ENCODE measurements around the gene SH3GL2.

DNA sequence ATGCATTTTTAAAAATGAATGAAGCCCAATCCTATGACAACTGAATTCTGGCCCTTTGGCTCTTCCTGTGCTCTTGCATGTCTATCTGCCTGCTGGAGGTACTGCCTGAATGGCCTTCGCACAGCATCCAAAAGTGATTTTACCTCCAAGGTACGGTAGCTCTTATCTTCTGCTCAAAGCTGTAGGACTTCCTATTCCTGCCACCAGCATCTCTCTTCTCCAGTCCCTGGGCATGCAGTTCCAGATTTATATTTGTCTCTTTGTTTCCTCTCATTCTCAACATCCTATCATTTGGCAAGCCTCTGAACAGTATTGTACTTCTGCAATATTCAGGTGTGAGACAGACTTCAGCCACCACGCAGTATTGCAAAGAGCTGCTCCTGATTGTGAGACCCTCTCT, 43.7 kb upstream of the SH3GL2 start:
- no peak for TF ChIP-seq YY1 (IDR thresholded peaks at IDR 0.05; ENCODE audit: low read depth)
- TF ChIP-seq TCF12 (IDR thresholded peaks at IDR 0.05; ENCODE audit: low read depth), result no peak
- TF ChIP-seq, protein P1, sequence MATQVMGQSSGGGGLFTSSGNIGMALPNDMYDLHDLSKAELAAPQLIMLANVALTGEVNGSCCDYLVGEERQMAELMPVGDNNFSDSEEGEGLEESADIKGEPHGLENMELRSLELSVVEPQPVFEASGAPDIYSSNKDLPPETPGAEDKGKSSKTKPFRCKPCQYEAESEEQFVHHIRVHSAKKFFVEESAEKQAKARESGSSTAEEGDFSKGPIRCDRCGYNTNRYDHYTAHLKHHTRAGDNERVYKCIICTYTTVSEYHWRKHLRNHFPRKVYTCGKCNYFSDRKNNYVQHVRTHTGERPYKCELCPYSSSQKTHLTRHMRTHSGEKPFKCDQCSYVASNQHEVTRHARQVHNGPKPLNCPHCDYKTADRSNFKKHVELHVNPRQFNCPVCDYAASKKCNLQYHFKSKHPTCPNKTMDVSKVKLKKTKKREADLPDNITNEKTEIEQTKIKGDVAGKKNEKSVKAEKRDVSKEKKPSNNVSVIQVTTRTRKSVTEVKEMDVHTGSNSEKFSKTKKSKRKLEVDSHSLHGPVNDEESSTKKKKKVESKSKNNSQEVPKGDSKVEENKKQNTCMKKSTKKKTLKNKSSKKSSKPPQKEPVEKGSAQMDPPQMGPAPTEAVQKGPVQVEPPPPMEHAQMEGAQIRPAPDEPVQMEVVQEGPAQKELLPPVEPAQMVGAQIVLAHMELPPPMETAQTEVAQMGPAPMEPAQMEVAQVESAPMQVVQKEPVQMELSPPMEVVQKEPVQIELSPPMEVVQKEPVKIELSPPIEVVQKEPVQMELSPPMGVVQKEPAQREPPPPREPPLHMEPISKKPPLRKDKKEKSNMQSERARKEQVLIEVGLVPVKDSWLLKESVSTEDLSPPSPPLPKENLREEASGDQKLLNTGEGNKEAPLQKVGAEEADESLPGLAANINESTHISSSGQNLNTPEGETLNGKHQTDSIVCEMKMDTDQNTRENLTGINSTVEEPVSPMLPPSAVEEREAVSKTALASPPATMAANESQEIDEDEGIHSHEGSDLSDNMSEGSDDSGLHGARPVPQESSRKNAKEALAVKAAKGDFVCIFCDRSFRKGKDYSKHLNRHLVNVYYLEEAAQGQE (IDR thresholded peaks at IDR 0.05; ENCODE audit: low read depth), result no peak
- TF ChIP-seq RAD21 (IDR thresholded peaks at IDR 0.05; ENCODE audit: low read depth), result no peak
- no peak for TF ChIP-seq EP300 (IDR thresholded peaks at IDR 0.05; ENCODE audit: borderline replicate concordance)
- TF ChIP-seq CEBPB (IDR thresholded peaks at IDR 0.05), result no peak
- TF ChIP-seq FOXM1 (IDR thresholded peaks at IDR 0.05; ENCODE audit: borderline replicate concordance, low read depth), result no peak
- no peak for TF ChIP-seq TEAD4 (IDR thresholded peaks at IDR 0.05)
- TF ChIP-seq, protein P2, sequence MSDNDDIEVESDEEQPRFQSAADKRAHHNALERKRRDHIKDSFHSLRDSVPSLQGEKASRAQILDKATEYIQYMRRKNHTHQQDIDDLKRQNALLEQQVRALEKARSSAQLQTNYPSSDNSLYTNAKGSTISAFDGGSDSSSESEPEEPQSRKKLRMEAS (IDR thresholded peaks at IDR 0.05), result no peak
- TF ChIP-seq, protein P3, sequence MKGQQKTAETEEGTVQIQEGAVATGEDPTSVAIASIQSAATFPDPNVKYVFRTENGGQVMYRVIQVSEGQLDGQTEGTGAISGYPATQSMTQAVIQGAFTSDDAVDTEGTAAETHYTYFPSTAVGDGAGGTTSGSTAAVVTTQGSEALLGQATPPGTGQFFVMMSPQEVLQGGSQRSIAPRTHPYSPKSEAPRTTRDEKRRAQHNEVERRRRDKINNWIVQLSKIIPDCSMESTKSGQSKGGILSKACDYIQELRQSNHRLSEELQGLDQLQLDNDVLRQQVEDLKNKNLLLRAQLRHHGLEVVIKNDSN (IDR thresholded peaks at IDR 0.05), result no peak
